NCI-H2196 (cell line): ENCODE measurements around the gene CNGB1.

Source experiments
- DNase-seq: peaks from one replicate; lab custom pipeline; 2025; ENCODE audit not compliant: unreplicated experiment; lab: John Stamatoyannopoulos, UW

Gene CNGB1

GRCh38 chr16:57977418-57978069, 6.6 kb upstream of the CNGB1 start:
- no peak for DNase-seq

GRCh38 chr16:57976331-57976796, 5.4 kb upstream of the CNGB1 start:
- DNase-seq: peak; percentile 14

DNA sequence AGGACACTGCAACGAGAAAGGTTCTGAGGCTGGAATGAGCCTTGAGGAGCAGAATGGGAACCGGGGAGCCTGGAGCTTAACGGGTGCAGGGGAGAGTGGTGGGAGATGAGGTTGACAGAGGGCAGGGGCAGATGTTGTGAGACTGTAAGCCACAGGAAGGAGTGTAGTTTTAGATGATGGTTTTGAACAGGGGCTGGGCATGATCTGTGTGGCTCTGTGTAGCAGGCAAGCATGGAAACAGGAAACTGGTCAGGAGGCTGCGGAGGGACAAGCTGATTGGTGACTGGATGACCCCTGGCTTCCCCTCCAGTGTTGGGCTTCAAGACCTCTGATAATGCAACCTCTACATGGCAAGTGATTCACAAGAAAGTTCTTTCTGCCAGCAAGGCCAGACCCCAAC, 1.4 kb upstream of the CNGB1 start:
- no peak for DNase-seq

DNA sequence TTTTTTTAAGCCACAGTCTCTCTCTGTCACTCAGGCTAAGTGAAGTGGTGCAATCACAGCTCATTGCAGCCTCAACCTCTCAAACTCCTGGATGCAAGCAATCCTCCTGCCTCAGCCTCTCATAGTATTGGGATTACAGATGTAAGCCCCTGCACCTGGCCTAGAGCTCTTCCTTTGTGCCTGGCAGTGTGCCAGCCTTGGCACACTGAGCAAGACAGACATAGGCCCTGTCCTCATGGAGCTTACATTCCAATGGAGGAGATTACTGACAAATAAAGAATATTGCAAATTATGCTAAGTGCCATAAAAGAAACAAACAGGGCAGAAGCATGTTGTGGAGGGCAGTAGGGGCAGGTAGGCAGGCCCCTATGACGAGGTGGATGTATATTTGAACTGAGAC, 920 bp upstream of the CNGB1 start:
- no peak for DNase-seq

DNA sequence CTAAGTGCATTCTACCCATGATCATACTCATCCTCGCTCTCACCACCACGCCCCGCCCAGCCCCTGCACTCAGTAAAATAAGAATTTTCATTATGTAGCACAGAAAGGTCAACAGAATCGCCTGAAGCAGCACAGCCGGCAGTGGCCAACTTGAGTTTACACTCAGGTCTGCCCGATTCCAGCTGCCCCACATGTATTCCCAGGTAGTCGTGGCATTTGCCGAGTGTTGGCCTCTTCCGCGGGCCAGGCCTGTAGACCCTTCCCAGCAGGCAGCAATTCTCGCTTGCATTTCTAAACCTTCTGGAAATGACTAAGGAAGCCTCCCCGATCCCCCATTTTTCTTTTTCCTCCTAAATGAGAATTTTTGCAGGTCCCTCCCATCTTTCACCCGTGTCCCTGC, 609 bp downstream of the CNGB1 start:
- DNase-seq: no peak

- DNase-seq: no peak
These were observed 1.3 kb downstream of the CNGB1 start for GRCh38 chr16:57969451-57970123.

- no peak for DNase-seq
These were observed 3.0 kb downstream of the CNGB1 start for GRCh38 chr16:57967916-57968315.

DNA sequence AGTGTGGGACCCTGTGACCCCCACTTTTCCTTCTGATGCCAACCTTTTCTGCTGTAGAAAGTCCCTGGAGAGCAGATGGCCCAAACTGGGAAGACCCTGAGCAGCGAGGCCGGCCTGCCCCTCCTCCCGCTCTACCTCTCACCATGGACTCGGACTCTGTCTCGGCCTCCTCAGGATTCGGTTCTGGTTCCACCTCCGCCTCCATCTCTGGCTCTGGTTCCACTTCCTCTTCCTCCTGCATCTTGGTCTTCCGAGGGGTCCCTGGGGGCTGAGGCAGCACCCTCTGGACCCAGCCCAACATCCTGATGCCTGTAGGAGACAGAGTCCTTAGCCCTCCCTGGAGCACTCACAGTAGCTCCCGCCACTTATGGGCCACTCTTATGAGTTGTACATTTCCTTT, 3.9 kb downstream of the CNGB1 start:
- no peak for DNase-seq

DNA sequence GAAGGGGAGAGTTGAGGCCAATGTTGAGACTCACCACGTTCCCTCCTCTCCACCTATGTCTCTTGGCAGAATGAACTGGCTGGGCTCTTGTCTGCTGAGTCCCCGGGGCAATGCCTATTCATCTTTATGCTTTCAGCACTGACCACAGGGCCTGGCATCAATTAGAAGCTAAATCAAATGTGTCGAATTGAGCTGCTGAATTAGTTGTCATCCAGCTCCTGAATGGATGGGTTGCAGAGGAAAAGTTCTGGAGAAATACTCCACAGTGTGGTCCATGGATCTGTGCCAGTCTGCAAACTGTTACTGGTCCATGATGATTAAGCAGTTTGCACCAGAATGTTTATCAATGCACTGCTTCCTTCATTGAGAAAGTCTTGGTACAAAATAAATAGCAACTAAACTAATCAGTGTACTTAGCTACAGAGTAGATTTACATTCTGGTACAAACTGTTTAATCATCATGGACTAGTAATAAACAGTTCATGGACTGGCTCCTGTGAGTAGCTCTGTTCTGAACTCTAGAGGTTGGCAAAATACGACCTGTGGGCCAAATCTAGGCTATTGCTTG, 4.6 kb downstream of the CNGB1 start:
- no peak for DNase-seq

DNA sequence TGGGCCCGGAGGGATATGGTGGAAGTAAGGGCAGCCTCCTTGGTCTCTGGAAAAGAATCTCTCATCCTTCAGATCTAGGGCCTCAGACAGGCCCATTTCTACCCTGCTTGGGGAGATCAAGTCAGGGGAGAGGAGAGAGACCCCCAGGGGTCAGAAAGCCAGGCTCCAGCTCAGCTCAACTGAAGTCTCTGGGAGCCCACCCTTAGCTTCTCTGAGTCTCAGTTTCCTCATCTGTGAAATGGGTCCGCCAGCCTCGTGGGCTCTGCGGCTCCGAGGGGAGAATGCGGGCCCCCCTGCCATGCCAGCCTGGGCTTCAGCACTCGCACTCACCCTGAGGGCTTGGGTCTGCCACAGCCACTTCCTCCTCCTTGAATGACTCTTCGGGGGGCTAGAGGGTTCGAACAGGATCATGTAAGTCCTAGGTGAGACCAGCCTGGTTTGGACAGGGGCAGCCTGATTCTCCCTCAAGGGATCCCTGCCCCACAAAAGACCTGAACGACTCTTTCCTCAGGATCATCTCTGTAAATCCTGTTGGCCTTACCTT, 6.7 kb downstream of the CNGB1 start:
- DNase-seq: no peak

DNA sequence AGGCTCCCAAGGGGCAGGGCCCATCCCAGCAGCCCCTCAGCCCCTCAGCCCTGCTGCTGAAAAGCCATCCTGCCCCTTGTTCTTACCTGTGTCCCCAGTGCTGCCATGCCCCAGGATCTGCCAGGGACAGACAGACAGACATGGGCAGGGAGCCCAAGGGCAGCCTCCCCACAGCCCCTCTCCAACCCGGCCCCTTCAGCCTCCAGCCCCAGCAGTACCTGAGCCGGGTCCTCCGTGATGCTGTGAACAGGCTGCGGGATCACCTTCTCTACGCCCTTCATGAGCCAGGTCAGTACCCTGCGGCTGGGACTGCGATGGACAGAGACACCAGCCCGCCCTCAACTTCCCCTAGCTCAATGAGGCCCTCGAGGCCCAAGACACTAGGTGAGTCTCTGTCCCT, 8.2 kb downstream of the CNGB1 start:
- no peak for DNase-seq

DNA sequence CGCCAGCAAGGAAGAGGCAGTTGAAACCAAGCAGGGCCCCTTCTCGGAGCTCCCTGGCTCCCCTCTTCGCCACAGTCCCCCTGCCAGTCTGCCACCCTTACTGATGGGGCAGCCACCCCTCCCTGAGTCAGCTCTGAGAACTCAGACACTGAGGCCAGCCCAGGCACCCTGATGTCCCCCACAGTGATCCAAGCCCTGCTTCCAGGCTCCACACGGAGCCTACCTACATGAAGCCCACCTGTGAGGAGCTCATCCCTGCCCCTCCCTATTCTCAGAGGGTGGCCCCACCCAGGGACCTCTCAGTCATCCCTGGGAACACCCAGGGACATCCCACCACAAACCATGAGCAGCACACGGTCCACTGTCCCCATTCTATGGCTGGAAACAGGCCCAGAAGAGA, 8.9 kb downstream of the CNGB1 start:
- DNase-seq: no peak

- no peak for DNase-seq
These were observed 9.4 kb downstream of the CNGB1 start for GRCh38 chr16:57961538-57961937.

DNA sequence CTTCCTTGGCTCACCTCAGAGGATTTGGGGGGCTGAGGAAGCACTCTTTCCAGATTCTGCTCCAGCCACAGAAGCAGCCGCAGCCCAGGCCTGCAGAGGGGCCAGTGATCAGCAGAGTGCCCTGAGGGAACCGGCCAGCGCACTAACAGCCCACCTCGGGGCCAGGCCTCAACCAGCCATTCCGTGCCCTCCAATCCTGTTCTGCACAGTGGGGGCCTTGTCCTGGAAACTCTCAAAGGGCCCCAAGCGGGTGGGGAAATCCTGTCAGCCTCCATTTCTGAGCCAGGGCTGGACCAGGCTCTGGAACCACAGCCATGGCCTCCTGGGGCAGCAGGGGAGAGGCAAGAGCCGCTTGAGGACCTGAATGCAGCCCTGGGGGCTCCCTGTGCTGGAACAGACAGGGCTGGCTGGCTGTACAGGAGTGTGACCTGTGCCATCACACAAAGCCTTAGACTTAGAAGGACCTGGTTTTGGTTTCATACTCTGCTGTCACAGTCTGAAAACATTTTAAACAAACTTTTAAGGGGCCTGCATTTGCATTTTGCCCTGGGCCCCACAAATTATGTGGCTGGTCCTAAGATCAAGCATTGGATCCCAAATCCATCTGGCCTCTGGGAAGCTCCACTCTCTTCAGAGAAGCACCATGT, 10.0 kb downstream of the CNGB1 start:
- DNase-seq: no peak

DNA sequence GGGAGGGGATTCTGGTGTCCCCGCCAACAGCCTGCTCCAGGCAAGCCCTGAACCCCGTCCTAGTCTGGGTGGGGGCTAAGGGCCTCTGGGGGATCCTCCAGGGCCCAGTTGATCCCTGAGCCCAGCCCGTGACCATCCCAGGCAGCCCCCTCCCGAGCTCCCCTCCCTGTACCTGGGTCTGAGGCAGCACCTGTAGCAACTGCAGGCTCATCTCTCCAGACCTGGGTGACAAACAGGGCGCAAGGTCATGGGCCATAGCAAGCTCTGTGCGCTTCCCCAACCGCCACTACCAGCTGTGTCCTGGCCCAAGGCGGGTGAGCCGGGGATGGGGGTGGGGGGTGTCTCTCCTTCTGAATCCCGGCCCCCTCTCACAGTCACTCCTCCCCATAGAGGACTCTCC, 10.6 kb downstream of the CNGB1 start:
- no peak for DNase-seq

DNA sequence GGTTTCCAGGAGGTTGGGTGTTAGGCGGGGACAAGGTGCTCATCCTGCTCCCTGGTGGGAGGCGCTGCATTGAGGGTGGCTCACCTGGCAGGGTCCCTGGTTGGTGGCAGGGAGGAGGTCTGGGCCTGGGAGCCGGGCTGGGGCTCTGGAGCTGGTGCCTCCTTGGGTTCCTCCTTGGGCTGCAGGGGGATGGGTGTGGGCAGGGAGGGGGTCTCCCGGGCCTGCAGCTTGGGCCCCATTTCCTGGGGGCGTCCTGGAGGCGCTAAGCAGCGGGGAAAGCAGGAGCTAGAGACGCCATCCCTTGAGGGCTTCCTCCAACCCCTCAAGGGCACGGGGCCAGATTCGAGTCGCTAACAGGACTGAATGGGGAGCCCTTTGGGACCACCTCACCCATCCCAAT, 11.1 kb downstream of the CNGB1 start:
- no peak for DNase-seq

DNA sequence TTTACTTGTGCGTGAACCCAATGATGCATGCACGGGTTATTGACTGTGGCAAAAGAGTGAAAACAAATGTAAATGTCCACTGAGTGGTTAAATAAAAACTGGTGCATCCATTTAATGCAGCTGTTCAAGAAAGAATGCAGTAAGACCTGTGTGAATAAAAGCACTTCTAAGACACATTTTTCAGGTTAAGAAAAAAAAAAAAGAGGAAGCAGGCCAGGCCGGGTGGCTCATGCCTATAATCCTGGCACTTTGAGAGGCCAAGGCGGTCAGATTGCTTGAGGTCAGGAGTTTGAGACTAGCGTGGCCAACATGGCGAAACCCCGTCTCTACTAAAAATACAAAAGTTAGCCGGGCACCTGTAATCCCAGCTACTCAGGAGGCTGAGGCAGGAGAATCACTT, 11.8 kb downstream of the CNGB1 start:
- no peak for DNase-seq

DNA sequence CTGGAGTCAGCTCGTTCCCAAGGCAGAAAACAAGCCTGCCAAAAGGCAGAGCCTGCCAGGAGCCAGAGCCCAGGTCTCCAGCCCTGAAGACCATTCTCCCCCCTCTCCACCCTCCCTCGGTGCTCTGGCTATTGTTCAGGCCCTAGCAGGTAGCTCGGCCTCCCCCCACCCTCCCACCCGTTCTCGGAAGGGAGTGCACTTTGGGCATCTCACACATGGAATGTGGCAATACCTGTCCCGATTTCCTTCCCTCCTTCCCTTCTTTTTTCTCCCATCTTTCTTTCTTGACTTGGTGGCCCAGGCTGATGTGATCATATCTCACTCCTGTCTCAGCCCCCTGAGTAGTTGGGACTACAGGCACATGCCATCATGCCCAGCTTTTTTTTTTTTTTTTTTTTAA, 12.4 kb downstream of the CNGB1 start:
- no peak for DNase-seq

DNA sequence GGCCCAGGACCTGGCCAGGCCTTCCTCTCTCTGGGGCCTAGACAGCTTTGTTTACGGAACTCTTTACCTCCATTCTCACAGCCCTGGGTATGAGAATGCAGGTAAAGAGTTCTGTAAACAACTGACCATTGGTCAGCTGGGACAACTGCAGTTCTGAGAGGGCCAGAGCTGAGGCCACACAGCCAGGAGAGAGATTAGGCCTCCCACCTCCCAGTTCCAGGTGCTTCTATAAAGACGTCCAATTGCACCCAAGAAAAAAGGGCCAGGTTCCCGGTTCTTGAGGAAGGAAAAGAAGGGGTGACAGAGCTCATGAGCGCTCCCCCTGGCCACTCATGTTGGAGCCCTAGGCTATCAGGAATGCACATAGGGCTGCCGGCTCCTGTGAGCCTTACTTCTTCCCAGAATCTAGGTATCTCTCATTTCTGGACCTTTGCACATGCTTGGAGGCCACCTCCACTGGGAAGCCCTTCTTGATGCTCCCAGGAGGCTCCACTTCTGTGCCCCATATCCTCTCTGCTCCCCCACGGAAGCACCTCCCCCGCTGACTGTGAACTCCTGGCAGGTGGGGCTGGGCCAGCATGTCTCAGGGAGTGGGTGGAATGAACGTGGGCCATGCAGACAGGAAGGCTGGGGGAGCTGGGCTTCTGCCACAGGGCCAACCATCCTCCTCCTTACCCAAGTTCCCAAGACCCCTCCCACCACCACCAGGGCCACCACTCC, 13.1 kb downstream of the CNGB1 start:
- peak; percentile 18 for DNase-seq

GRCh38 chr16:57956924-57957672, 13.8 kb downstream of the CNGB1 start:
- no peak for DNase-seq
